ENCODE measurements around the gene FLNB.
A peak's percentile ranks its signal among the peaks of the same experiment; 100 is the strongest.

Gene FLNB

GRCh38 chr3:58164199-58164879 lies 156.1 kb downstream of the FLNB start:
- DNase-seq (ENCODE audit: low read depth), result no peak

GRCh38 chr3:58164906-58165821 lies 156.9 kb downstream of the FLNB start:
- DNase-seq (ENCODE audit: low read depth), result no peak

- peak; percentile 20 for DNase-seq (ENCODE audit: low read depth)
These were observed 159.5 kb downstream of the FLNB start for GRCh38 chr3:58167431-58168351.

GRCh38 chr3:58168498-58168897 lies 160.3 kb downstream of the FLNB start:
- no peak for DNase-seq (ENCODE audit: low read depth)

GRCh38 chr3:58169371-58169770 lies 161.1 kb downstream of the FLNB start:
- no peak for DNase-seq (ENCODE audit: low read depth)

- no peak for DNase-seq (ENCODE audit: low read depth)
These were observed 162.2 kb downstream of the FLNB start for GRCh38 chr3:58170376-58170775.

- DNase-seq (ENCODE audit: low read depth), result no peak
These were observed 162.9 kb downstream of the FLNB start for GRCh38 chr3:58171126-58171525.

GRCh38 chr3:58173029-58173668 lies 164.9 kb downstream of the FLNB start:
- DNase-seq (ENCODE audit: low read depth), result no peak

- peak; percentile 11 for DNase-seq (ENCODE audit: low read depth)
These were observed 165.6 kb downstream of the FLNB start for GRCh38 chr3:58173669-58174398.

- no peak for DNase-seq (ENCODE audit: low read depth)
These were observed 166.9 kb downstream of the FLNB start for GRCh38 chr3:58175187-58175436.

- no peak for DNase-seq (ENCODE audit: low read depth)
These were observed 167.4 kb downstream of the FLNB start for GRCh38 chr3:58175437-58176184.

- DNase-seq (ENCODE audit: low read depth), result no peak
These were observed 167.9 kb downstream of the FLNB start for GRCh38 chr3:58176185-58176530.

GRCh38 chr3:58176827-58177489 lies 168.7 kb downstream of the FLNB start:
- DNase-seq (ENCODE audit: low read depth), result no peak

- DNase-seq (ENCODE audit: low read depth), result peak; percentile 77
These were observed 169.7 kb downstream of the FLNB start for GRCh38 chr3:58177747-58178527.

GRCh38 chr3:58178528-58179234 lies 170.5 kb downstream of the FLNB start:
- DNase-seq (ENCODE audit: low read depth), result no peak

- DNase-seq (ENCODE audit: low read depth), result no peak
These were observed 171.2 kb downstream of the FLNB start for GRCh38 chr3:58179235-58180098.

- DNase-seq (ENCODE audit: low read depth), result no peak
These were observed 172.1 kb downstream of the FLNB start for GRCh38 chr3:58180099-58180880.
